Tibial nerve (tissue), 3 donors: ENCODE data around the gene PTGIS.

ENCODE experiments used
- CTCF ChIP-seq, 5 experiments: fragments of 200-600 bp in 3 of 5; fragments of 450-650 bp in 2 of 5; sonication (generic) in 3 of 5; IDR thresholded peaks; one replicate each; pipeline ENCODE4 v1.5.1; 2016 to 2019; ENCODE audit warnings: antibody characterized with exemption in 5 of 5, mild to moderate bottlenecking in 3 of 5, moderate library complexity in 2 of 5
- POLR2A ChIP-seq, 2 donors: fragments of 450-650 bp; IDR thresholded peaks; one replicate each; pipeline ENCODE4 v1.6.1; 2017; ENCODE audit warnings: antibody characterized with exemption in 2 of 2, mild to moderate bottlenecking in 2 of 2, moderate library complexity in 2 of 2

DNA sequence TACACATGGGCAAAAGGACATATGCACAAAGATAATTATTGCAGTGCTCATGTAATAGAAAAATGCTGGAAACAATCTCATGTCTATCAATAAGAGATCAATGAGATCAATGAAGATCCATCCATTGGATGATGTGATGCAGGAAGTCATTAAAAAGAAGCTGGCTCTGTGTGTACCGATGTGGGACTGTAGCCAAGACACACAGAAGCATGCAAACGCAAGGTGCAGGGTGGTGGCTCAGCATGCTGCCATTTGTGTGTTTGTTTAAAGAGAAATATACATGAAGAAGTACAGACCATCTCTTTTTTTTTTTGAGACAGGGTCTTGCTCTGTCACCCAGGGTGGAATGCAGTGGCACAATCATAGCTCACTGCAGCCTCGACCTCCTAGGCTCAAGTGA lies 52.4 kb downstream of the PTGIS start:
- TF ChIP-seq CTCF (IDR thresholded peaks at IDR 0.05) (no peak), POLR2A (IDR thresholded peaks at IDR 0.05) (no peak)
